ENCODE data around the gene LYAR.

- TF ChIP-seq SIN3A (IDR thresholded peaks at IDR 0.05; ENCODE audit: borderline replicate concordance, insufficient read depth, low read length): no peak
- TF ChIP-seq POLR2AphosphoS5 (IDR thresholded peaks at IDR 0.05; ENCODE audit: low read depth, low read length): no peak
- TF ChIP-seq TAF1 (IDR thresholded peaks at IDR 0.05; ENCODE audit: borderline replicate concordance, insufficient read depth, low read length): no peak
- no peak for TF ChIP-seq FOXP2 (optimal IDR thresholded peaks at IDR 0.05; ENCODE audit: borderline replicate concordance, extremely low read depth, extremely low read length, insufficient read depth)
- TF ChIP-seq REST (IDR thresholded peaks at IDR 0.05; ENCODE audit: insufficient read depth in 1 of 2, low read depth in 2 of 2, low read length in 2 of 2): no peak
Measured at GRCh38 chr4:4317496-4318232, 27.7 kb upstream of the LYAR start.
